ENCODE measurements around the gene DYSF.

- TF ChIP-seq CTCF (IDR thresholded peaks at IDR 0.05) = no peak
- TF ChIP-seq POLR2A (IDR thresholded peaks at IDR 0.05) = no peak
Observed at GRCh38 chr2:71546777-71547281, 93.5 kb downstream of the DYSF start.
